ENCODE results near the gene SLC25A11.
"Not testable (repeated sequence)": the region's sequence is repeated elsewhere in the genome, so short reads cannot be mapped to it uniquely, and the experiment has no call there.

The SLC25A11 gene

GRCh38 chr17:4933646-4934045 is 6.2 kb downstream of the SLC25A11 start:
- no peak overlapping the region for H3K4me3 ChIP-seq (replicated peaks; ENCODE audit: low read depth, low read length)
- no peak for DNase-seq (ENCODE audit: extremely low read depth, low read depth)
- TF ChIP-seq CTCF (IDR thresholded peaks at IDR 0.05; ENCODE audit: low read depth, low read length, missing control alignments): no peak

- DNase-seq (ENCODE audit: extremely low read depth, low read depth): no peak
- no peak overlapping the region for H3K4me3 ChIP-seq (replicated peaks; ENCODE audit: low read depth, low read length)
- TF ChIP-seq CTCF (IDR thresholded peaks at IDR 0.05; ENCODE audit: low read depth, low read length, missing control alignments): no peak
Observed at GRCh38 chr17:4932756-4933155, 7.1 kb downstream of the SLC25A11 start.

- no peak within 1 kb of the TSS for H3K4me3 ChIP-seq (replicated peaks; ENCODE audit: low read depth, low read length)
- no peak for TF ChIP-seq CTCF (IDR thresholded peaks at IDR 0.05; ENCODE audit: low read depth, low read length, missing control alignments)
- DNase-seq (ENCODE audit: extremely low read depth, low read depth): no peak
Observed at GRCh38 chr17:4931963-4932362, 7.9 kb downstream of the SLC25A11 start, which contains the start of gene GP1BA. Gene GP1BA, plus strand, starts transcription at chr17:4932277. Its CDS starts 328 bp downstream, at chr17:4932605.

- no peak for TF ChIP-seq CTCF (IDR thresholded peaks at IDR 0.05; ENCODE audit: low read depth, low read length, missing control alignments)
- DNase-seq (ENCODE audit: extremely low read depth, low read depth): no peak
Observed at GRCh38 chr17:4928881-4929280, 11.0 kb downstream of the SLC25A11 start.

GRCh38 chr17:4926577-4927335 is 13.1 kb downstream of the SLC25A11 start:
- not testable (repeated sequence) for DNase-seq (ENCODE audit: extremely low read depth, low read depth); H3K4me3 ChIP-seq (replicated peaks; ENCODE audit: low read depth, low read length)

More at GRCh38 chr17:4928881-4929280, 11.0 kb downstream of the SLC25A11 start:
- no peak overlapping the region for H3K4me3 ChIP-seq (replicated peaks; ENCODE audit: low read depth, low read length)

- H3K4me3 ChIP-seq (replicated peaks; ENCODE audit: low read depth, low read length): no peak overlapping the region
- no peak for TF ChIP-seq CTCF (IDR thresholded peaks at IDR 0.05; ENCODE audit: low read depth, low read length, missing control alignments)
- no peak for DNase-seq (ENCODE audit: extremely low read depth, low read depth)
Observed at GRCh38 chr17:4921320-4921719, 18.5 kb downstream of the SLC25A11 start.

GRCh38 chr17:4920351-4921048 is 19.3 kb downstream of the SLC25A11 start:
- H3K4me3 ChIP-seq (replicated peaks; ENCODE audit: low read depth, low read length): no peak overlapping the region
- DNase-seq (ENCODE audit: extremely low read depth, low read depth): no peak
- no peak for TF ChIP-seq CTCF (IDR thresholded peaks at IDR 0.05; ENCODE audit: low read depth, low read length, missing control alignments)

All from HFF-Myc (cell line).